Measurements from ENCODE around the gene P4HB. TPM values are rescaled to one million over a fixed set of nuclear protein-coding genes. Genes with fewer than 3 reads are reported as not detected.

Gene P4HB
- total RNA-seq, 2 experiments from 2014 or later = 388 to 577 TPM

DNA sequence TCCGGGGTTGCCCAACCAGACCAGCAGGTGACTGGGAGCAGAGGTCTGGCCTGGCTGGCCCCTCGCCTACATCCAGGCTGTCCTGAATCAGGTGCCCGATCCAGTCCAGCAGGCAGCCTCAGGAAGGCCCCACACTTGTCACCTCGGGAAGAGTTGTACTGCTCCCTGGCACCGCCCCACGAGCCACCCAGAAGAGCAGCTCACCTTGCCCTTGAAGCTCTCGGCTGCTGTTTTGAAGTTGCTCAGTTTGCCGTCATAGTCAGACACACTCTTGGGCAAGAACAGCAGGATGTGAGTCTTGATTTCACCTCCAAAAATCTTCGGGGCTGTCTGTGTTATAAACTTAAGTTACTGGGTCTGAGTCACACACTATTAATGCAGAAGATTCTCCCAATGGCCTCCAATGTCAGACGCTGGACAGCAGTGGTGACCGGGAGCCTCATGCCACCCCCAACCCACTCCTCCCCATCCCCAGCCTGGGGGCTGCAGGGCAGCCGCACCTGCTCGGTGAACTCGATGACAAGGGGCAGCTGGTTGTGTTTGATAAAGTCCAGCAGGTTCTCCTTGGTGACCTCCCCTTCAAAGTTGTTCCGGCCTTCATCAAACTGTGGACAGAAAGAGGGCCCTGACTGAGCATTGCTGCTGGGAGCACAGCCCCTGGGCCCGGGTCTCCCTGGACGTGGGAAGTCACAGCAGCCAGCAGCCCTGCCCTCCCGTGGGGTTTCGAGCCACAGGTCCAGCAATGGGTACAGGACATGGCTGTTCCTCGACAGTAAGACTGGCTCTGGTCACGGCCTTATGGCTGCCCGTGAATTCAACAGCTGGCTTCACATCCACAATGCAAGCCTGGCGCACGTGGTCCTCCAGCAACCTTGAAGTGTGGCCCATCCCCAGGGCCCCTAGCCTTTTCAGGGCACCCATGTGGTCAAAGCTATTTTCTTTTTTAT, 13.3 kb downstream of the P4HB start:
- Histone ChIP-seq H3K4me3 (ENCODE audit: low read depth, low read length, poor library complexity, severe bottlenecking) (no peak overlapping the region), H3K9me3 (ENCODE audit: low read length) (no peaks in the 10 kb centered on the region), H4K20me1 (ENCODE audit: insufficient read depth, low read length) (no peaks in the 10 kb centered on the region), H3K4me1 (ENCODE audit: insufficient read depth, low read length, poor library complexity, severe bottlenecking) (no peaks in the 10 kb centered on the region), H2AFZ (ENCODE audit: low read length) (no peak overlapping the region), H3K79me2 (ENCODE audit: insufficient read depth, low read depth, low read length) (no peaks in the 10 kb centered on the region), H3K36me3 (ENCODE audit: insufficient read depth, low read length) (peaks cover 90% of the 10 kb centered on the region), H3K27ac (ENCODE audit: low read depth, low read length, poor library complexity, severe bottlenecking) (no peak overlapping the region), H3K9me2 (ENCODE audit: insufficient read depth, low read length) (no peaks in the 10 kb centered on the region), H3K4me2 (ENCODE audit: low read length) (no peak overlapping the region)
- no peak for DNase-seq (ENCODE audit: low spot score)
- no peak for TF ChIP-seq EZH2phosphoT487 (IDR thresholded peaks at IDR 0.05; ENCODE audit: borderline replicate concordance, low read depth, low read length)
- TF ChIP-seq CTCF (conservative IDR thresholded peaks at IDR 0.05; ENCODE audit: low read length) = no peak
- ChIA-PET POLR2A (no interaction called here), CTCF (ENCODE audit: unreplicated experiment) (no interaction called here)
- no TSS peak for BruUV-seq (replicated peaks)
- intact Hi-C loops (cut with micrococcal nuclease; ENCODE audit: unreplicated experiment) = no loop called here

- no peaks in the 10 kb centered on the region for H3K79me2 ChIP-seq (ENCODE audit: insufficient read depth, low read depth, low read length)
- BruUV-seq (replicated peaks) = no TSS peak
- no peak overlapping the region for H3K4me2 ChIP-seq (ENCODE audit: low read length)
- H4K20me1 ChIP-seq (ENCODE audit: insufficient read depth, low read length) = no peaks in the 10 kb centered on the region
- no peak overlapping the region for H3K27ac ChIP-seq (ENCODE audit: low read depth, low read length, poor library complexity, severe bottlenecking)
- CTCF ChIA-PET (ENCODE audit: unreplicated experiment) = no interaction called here
- H3K9me2 ChIP-seq (ENCODE audit: insufficient read depth, low read length) = no peaks in the 10 kb centered on the region
- peaks cover 81% of the 10 kb centered on the region for H3K36me3 ChIP-seq (ENCODE audit: insufficient read depth, low read length)
- no peak for DNase-seq (ENCODE audit: low spot score)
- POLR2A ChIA-PET = no interaction called here
- H3K4me1 ChIP-seq (ENCODE audit: insufficient read depth, low read length, poor library complexity, severe bottlenecking) = no peaks in the 10 kb centered on the region
- TF ChIP-seq EZH2phosphoT487 (IDR thresholded peaks at IDR 0.05; ENCODE audit: borderline replicate concordance, low read depth, low read length) (no peak), CTCF (conservative IDR thresholded peaks at IDR 0.05; ENCODE audit: low read length) (no peak)
- H2AFZ ChIP-seq (ENCODE audit: low read length) = no peak overlapping the region
- intact Hi-C loops (cut with micrococcal nuclease; ENCODE audit: unreplicated experiment) = no loop called here
- no peak overlapping the region for H3K4me3 ChIP-seq (ENCODE audit: low read depth, low read length, poor library complexity, severe bottlenecking)
- H3K9me3 ChIP-seq (ENCODE audit: low read length) = no peaks in the 10 kb centered on the region
Observed at GRCh38 chr17:81845881-81846742, 14.2 kb downstream of the P4HB start.

Data from OCI-LY7 (cell line).